ENCODE data around the gene PRRT1B.
A peak's percentile ranks its signal among the peaks of the same experiment; 100 is the strongest.

PRRT1B gene

DNA sequence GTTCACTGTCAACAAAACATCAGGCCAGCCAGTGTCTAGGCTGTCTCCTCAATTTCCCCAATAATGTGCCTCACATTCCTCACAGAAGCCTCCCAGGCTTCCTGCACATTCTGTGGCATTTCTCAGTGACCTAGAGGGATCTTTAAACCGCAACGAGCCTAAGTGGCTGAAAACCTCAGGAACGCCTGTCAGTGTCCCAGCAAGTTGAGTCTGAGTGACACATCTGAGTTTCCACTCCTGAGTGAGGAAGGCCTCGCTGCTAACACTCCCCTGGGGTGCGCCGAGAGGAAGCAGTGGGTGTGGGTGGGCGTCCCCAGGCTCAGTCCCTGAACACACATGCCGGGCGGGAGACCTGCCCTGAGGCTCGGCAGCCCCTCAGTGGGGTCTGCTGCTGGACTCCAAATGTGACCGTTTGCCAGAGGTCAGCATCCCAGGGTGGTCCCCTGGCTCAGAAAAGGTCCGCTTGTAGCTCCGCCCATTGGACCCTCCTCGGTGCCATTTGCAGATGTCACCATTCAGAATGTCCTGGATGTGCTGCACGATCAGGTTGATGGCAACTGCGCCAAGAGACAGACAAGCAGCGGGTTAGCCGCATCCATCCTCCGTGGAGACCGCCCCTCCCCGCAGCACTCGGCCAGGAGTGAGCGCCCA lies 20.5 kb upstream of the PRRT1B start:
- Histone ChIP-seq H3K36me3 (ENCODE audit: control insufficient read depth, insufficient read depth, low read length) (peaks cover 64% of the 10 kb centered on the region), H3K4me3 (ENCODE audit: low read length) (no peak overlapping the region), H3K4me1 (ENCODE audit: control insufficient read depth, insufficient read depth, low read length) (peaks cover 3% of the 10 kb centered on the region), H3K27ac (ENCODE audit: low read depth, low read length) (no peak overlapping the region), H3K27me3 (ENCODE audit: control insufficient read depth, insufficient read depth, low read length) (no peaks in the 10 kb centered on the region), H3K9ac (ENCODE audit: low read length) (no peak overlapping the region)

DNA sequence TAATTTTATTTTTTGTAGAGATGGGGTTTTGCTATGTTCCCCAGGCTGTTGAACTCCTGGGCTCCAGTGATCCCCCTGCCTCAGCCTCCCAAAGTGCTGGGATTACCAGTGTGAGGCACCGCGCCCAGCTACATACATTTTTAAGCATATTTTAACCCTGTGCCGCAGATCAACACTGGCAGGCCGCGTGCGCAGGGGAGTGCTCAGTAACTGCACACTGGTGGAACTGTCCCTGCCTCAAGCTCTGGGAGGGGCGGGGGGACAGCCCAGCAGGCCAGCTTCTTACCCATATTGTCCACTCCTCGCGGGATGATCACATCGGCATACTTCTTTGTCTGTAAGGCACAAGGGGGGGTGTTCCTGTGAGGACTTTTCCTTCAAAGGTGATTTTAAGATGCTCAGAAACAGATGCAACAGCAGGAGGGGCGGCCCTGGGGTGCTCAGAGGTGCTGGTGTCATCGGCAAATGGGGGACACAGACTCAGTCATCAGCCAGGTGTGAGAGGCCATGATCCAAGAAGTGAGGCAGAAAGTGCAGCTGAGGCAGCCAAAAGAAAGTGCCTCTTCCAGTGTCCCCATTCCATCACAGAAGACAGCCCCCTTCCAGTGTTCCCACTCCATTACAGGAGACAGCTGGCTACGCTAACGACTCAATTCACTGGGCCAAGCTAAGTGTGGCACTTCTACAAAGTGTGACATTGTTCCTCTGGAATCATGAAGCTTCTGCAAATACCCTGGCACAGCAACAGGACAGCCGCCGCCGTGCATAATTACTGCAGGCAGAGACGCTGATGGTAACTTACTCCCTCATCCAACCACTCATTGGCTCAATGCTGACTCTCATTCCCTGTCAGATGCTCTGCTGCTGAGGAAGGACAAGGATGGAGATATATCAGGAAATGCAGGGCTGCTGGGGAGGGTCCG lies 19.4 kb upstream of the PRRT1B start:
- H3K9ac ChIP-seq (ENCODE audit: low read length) = no peak overlapping the region
- H3K36me3 ChIP-seq (ENCODE audit: control insufficient read depth, insufficient read depth, low read length) = peaks cover 62% of the 10 kb centered on the region
- no peak overlapping the region for H3K27ac ChIP-seq (ENCODE audit: low read depth, low read length)

DNA sequence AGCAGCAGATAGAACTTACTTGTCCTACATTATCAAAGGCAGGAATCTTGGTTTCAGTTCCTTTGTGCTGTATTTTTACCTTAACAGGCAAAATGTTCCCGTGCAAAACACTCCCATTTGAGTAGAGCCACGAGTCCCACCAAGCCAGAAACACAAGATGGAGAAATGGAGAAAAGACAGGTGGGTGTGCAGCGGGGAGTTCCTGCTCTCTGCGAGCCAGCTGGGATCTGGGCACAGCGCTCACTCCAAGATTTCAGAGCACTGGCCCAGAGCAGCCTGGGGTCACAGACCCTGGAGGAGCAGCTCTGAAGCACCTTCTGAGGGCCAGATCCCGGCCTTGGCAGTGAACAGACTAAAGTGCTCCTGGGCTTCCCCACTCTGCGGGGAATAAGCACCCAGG lies 17.1 kb upstream of the PRRT1B start:
- H3K4me3 ChIP-seq (ENCODE audit: low read length) = no peak overlapping the region
- no peak overlapping the region for H3K27ac ChIP-seq (ENCODE audit: low read depth, low read length)
- H3K27me3 ChIP-seq (ENCODE audit: control insufficient read depth, insufficient read depth, low read length) = no peaks in the 10 kb centered on the region
- peaks cover 45% of the 10 kb centered on the region for H3K36me3 ChIP-seq (ENCODE audit: control insufficient read depth, insufficient read depth, low read length)
- no peak overlapping the region for H3K9ac ChIP-seq (ENCODE audit: low read length)
- H3K4me1 ChIP-seq (ENCODE audit: control insufficient read depth, insufficient read depth, low read length) = peaks cover 12% of the 10 kb centered on the region

More for the DNA sequence above, 19.4 kb upstream of the PRRT1B start:
- Histone ChIP-seq H3K27me3 (ENCODE audit: control insufficient read depth, insufficient read depth, low read length) (no peaks in the 10 kb centered on the region), H3K4me1 (ENCODE audit: control insufficient read depth, insufficient read depth, low read length) (peaks cover 10% of the 10 kb centered on the region), H3K4me3 (ENCODE audit: low read length) (no peak overlapping the region)

DNA sequence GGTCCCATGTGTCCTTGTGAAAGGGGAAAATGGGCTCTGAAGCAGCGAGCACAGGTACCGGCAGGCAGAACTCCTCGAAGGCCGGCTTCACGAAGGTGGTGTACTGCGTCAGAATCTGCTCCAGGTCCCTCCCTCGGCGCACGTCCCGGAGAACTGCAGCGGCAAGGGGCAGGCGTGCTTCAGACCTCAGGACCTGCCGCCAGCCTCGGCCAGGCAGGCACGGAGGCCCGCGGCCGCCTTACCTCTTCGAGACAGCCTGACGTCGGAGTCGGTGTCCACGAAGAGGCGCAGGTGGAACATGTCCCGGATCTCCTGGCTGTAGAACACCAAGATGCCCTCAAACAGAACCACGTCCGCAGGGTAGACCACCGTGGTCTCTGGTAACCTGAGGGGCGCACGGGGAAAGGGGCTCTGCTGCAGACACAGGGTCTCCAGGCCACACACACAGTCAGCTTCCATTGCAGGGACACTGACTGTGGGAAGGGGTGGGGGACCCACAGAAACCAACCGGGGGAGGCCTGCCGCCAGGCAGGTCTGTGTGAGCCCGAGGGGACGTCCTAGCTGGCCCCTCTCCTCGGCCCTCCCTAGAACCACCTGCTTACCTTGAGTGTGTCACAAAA lies 16.3 kb upstream of the PRRT1B start:
- Histone ChIP-seq H3K36me3 (ENCODE audit: control insufficient read depth, insufficient read depth, low read length) (peaks cover 39% of the 10 kb centered on the region), H3K27ac (ENCODE audit: low read depth, low read length) (no peak overlapping the region), H3K27me3 (ENCODE audit: control insufficient read depth, insufficient read depth, low read length) (no peaks in the 10 kb centered on the region), H3K9ac (ENCODE audit: low read length) (no peak overlapping the region), H3K4me1 (ENCODE audit: control insufficient read depth, insufficient read depth, low read length) (peaks cover 12% of the 10 kb centered on the region), H3K4me3 (ENCODE audit: low read length) (no peak overlapping the region)

DNA sequence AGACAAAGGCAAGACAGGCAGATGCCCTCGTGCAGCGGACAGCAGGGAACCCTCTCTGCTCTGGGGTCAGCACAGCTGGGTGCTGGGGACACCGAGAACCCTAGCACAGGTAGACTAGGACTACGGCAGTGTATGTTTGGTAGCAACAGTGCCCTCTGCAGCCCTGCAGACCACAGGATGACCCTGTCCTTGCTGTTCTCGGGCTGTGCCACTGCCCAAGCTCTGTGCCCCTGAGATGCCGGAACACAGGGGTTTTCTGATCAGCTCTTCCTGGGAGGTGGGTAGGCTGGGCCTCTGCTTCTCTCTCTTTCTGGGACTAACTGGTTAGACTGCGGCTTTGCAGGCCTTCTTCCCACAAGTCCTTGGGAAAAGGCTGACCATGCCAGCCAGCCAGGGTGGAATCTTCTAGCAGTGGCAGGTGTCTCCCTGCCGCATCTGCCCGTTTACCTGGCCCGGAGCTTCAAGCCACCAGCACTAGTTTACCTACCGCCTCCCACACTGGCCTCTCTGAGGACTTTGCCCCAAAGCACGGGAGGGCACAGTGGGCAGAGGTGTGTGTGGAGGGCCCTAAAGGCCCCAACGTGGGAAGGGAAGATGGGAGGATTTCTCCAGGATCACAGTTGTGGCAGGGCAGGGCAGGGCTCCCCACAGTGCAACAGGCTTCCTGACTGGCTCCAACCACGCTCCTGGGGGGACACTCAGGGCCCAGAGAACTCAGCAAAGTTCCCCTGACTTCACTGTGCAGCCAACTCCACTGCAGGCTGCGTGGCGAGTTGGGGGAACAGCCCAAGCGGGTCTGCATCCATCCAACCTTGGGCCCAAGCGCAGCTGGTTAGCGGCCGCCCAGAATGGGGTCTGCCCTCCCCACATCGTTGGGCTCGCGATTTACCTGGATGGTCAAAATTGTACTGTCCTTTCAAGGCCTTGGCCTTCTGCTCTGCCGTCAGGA lies 15.5 kb upstream of the PRRT1B start:
- Histone ChIP-seq H3K9ac (ENCODE audit: low read length) (peak overlapping the region; percentile 51), H3K4me3 (ENCODE audit: low read length) (peak overlapping the region; percentile 81), H3K27ac (ENCODE audit: low read depth, low read length) (peak overlapping the region; percentile 58), H3K27me3 (ENCODE audit: control insufficient read depth, insufficient read depth, low read length) (no peaks in the 10 kb centered on the region), H3K4me1 (ENCODE audit: control insufficient read depth, insufficient read depth, low read length) (peaks cover 12% of the 10 kb centered on the region), H3K36me3 (ENCODE audit: control insufficient read depth, insufficient read depth, low read length) (peaks cover 31% of the 10 kb centered on the region)

- peak overlapping the region; percentile 82 for H3K27ac ChIP-seq (ENCODE audit: low read depth, low read length)
- H3K4me3 ChIP-seq (ENCODE audit: low read length) = peak overlapping the region; percentile 81
- peaks cover 12% of the 10 kb centered on the region for H3K4me1 ChIP-seq (ENCODE audit: control insufficient read depth, insufficient read depth, low read length)
- peak overlapping the region; percentile 51 for H3K9ac ChIP-seq (ENCODE audit: low read length)
- peaks cover 29% of the 10 kb centered on the region for H3K36me3 ChIP-seq (ENCODE audit: control insufficient read depth, insufficient read depth, low read length)
- no peaks in the 10 kb centered on the region for H3K27me3 ChIP-seq (ENCODE audit: control insufficient read depth, insufficient read depth, low read length)
These were observed 14.8 kb upstream of the PRRT1B start for GRCh38 chr9:131530546-131530919.

GRCh38 chr9:131530920-131531832 lies 14.1 kb upstream of the PRRT1B start, which contains the start of gene UCK1:
Gene UCK1 (minus strand): TSS chr9:131531263. CDS start chr9:131531174, 89 bp downstream.
- peaks cover 12% of the 10 kb centered on the region for H3K4me1 ChIP-seq (ENCODE audit: control insufficient read depth, insufficient read depth, low read length)
- H3K27me3 ChIP-seq (ENCODE audit: control insufficient read depth, insufficient read depth, low read length) = no peaks in the 10 kb centered on the region
- peak within 1 kb of the TSS; percentile 81 for H3K4me3 ChIP-seq (ENCODE audit: low read length)
- peak within 1 kb of the TSS; percentile 51 for H3K9ac ChIP-seq (ENCODE audit: low read length)
- peaks cover 23% of the 10 kb centered on the region for H3K36me3 ChIP-seq (ENCODE audit: control insufficient read depth, insufficient read depth, low read length)
- H3K27ac ChIP-seq (ENCODE audit: low read depth, low read length) = peak within 1 kb of the TSS; percentile 82

DNA sequence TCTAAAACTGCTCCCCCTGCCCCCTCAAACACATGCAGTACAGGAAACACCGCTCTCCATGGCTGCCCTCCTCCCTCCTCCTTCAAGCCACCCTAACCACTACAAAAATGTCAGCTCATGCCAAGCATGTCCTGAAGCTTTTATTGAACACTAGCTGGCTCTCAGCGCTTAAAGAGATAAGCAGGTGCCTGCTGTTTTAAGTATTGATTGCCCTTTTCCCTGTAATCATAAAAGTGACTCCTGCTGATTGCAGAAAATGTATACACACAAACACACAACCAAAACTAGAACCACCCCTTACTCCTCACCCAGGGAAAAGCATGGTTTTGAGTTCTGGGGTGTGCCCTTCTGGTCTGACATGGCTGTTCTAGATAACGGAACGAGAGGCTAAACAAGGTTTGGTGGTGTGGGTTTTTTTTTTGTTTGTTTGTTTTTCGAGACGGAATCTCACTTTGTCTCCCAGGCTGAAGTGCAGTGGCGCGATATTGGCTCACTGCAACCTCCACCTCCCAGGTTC lies 10.5 kb upstream of the PRRT1B start:
- Histone ChIP-seq H3K36me3 (ENCODE audit: control insufficient read depth, insufficient read depth, low read length) (no peaks in the 10 kb centered on the region), H3K27ac (ENCODE audit: low read depth, low read length) (no peak overlapping the region), H3K27me3 (ENCODE audit: control insufficient read depth, insufficient read depth, low read length) (no peaks in the 10 kb centered on the region), H3K9ac (ENCODE audit: low read length) (no peak overlapping the region), H3K4me1 (ENCODE audit: control insufficient read depth, insufficient read depth, low read length) (peaks cover 9% of the 10 kb centered on the region), H3K4me3 (ENCODE audit: low read length) (no peak overlapping the region)

- Histone ChIP-seq H3K9ac (ENCODE audit: low read length) (no peak overlapping the region), H3K4me1 (ENCODE audit: control insufficient read depth, insufficient read depth, low read length) (no peaks in the 10 kb centered on the region), H3K36me3 (ENCODE audit: control insufficient read depth, insufficient read depth, low read length) (no peaks in the 10 kb centered on the region), H3K27me3 (ENCODE audit: control insufficient read depth, insufficient read depth, low read length) (no peaks in the 10 kb centered on the region), H3K27ac (ENCODE audit: low read depth, low read length) (no peak overlapping the region), H3K4me3 (ENCODE audit: low read length) (no peak overlapping the region)
These were observed 7.4 kb upstream of the PRRT1B start for GRCh38 chr9:131537946-131538345.

GRCh38 chr9:131539223-131539923 lies 6.0 kb upstream of the PRRT1B start:
- Histone ChIP-seq H3K27me3 (ENCODE audit: control insufficient read depth, insufficient read depth, low read length) (peaks cover under 1% of the 10 kb centered on the region), H3K36me3 (ENCODE audit: control insufficient read depth, insufficient read depth, low read length) (no peaks in the 10 kb centered on the region), H3K9ac (ENCODE audit: low read length) (no peak overlapping the region), H3K27ac (ENCODE audit: low read depth, low read length) (no peak overlapping the region), H3K4me3 (ENCODE audit: low read length) (no peak overlapping the region), H3K4me1 (ENCODE audit: control insufficient read depth, insufficient read depth, low read length) (no peaks in the 10 kb centered on the region)

Measured in rectal smooth muscle tissue (tissue), 1 donor.